ENCODE measurements around the gene CTCF. TPM values are rescaled to one million over a fixed set of nuclear protein-coding genes. Genes with fewer than 3 reads are reported as not detected.

Gene CTCF
- total RNA-seq, 3 donors from 2014 or later (not counting 1 experiment from before 2014, with no cell fraction given): 61.4 to 76.7 (median 63.6) TPM

DNA sequence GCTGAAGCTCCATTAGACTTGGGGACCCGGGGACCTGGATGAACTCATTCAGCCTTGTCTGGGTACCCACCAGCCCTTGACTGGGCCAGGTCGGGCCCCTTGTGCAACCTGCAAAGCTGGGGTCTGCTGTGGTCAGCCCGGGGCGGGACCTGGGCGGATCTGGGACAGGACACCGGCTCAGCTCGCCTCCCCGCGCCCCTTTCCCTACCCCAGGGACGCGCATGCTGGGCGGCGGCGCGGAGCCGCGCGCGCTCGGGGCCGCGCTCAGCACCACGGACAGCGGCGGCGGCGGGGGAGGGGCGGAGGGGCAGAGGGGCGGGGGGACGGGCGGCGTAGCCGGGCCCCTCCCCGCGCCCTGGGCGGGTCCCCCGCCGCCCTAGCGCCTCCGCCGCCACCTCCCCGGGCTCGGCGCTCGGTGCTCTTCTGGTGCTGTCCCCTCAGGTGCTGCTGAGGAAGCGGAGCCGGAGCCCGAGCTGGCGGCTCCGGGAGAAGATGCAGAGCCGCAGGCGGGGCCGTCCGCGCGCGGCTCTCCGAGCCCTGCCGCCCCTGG lies 90.3 kb downstream of the CTCF start:
- H3K27me3 Mint-ChIP-seq (ENCODE audit: low read depth in 2 of 2): no peaks in the 10 kb centered on the region
- Histone ChIP-seq H3K4me1 (ENCODE audit: control insufficient read depth, insufficient read depth, low read length) (no peaks in the 10 kb centered on the region), H3K4me3 (ENCODE audit: low read length) (no peak overlapping the region), H3K27ac (ENCODE audit: low read length) (no peak overlapping the region), H3K27me3 (ENCODE audit: control insufficient read depth, insufficient read depth, low read length) (no peaks in the 10 kb centered on the region), H3K9me3 (ENCODE audit: control insufficient read depth, insufficient read depth, low read length) (no peaks in the 10 kb centered on the region), H3K36me3 (ENCODE audit: control insufficient read depth, insufficient read depth, low read length) (peaks cover 55% of the 10 kb centered on the region)
- ATAC-seq (peak in 2 of 3 donors; percentile 23 to 24), DNase-seq (no peak)
- H3K27ac Mint-ChIP-seq: no peak overlapping the region
- no peaks in the 10 kb centered on the region for H3K9me3 Mint-ChIP-seq
- intact Hi-C loops (cut with micrococcal nuclease): no loop called here
- peaks cover 0 to 8% of the 10 kb centered on the region in 2 donors for H3K4me1 Mint-ChIP-seq
- WGBS (ENCODE audit: insufficient coverage): 87% methylated on average over 59 of the region's 59 CpGs
- TF ChIP-seq, protein P1, sequence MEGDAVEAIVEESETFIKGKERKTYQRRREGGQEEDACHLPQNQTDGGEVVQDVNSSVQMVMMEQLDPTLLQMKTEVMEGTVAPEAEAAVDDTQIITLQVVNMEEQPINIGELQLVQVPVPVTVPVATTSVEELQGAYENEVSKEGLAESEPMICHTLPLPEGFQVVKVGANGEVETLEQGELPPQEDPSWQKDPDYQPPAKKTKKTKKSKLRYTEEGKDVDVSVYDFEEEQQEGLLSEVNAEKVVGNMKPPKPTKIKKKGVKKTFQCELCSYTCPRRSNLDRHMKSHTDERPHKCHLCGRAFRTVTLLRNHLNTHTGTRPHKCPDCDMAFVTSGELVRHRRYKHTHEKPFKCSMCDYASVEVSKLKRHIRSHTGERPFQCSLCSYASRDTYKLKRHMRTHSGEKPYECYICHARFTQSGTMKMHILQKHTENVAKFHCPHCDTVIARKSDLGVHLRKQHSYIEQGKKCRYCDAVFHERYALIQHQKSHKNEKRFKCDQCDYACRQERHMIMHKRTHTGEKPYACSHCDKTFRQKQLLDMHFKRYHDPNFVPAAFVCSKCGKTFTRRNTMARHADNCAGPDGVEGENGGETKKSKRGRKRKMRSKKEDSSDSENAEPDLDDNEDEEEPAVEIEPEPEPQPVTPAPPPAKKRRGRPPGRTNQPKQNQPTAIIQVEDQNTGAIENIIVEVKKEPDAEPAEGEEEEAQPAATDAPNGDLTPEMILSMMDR (IDR thresholded peaks at IDR 0.05): no peak
- H3K36me3 Mint-ChIP-seq: no peaks in the 10 kb centered on the region
- H3K4me3 Mint-ChIP-seq: no peak overlapping the region

DNA sequence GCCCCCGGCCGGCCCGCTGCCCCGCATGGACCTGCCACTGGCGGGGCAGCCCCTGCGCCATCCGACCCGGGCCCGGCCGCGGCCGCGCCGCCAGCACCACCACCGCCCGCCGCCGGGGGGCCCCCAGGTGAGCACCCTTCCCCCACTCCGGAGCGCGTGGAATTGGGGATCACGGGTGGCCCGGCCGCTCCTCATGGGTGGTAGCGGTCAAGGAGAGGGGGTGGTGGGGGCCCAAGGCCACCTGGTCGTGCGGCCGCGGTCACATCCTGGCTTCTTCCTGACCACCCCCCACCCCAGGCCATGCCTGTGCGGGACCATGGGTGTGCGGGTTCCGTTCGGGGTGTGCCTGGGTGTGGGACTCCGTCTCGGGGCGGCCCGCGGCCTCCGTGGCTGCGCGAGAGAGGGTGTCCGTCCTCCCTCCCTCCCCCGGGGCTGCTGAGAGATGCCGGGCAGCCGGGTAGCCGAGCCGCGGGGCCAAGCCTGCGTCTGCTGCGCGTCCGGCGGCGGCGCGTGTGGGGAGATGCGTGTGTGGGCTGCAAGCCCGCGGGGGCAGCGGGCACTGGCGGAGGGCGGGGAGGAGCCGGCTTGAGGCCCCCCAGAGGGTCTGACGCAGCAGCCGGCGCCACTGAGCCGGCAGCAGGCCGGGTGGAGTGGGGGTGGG lies 90.9 kb downstream of the CTCF start:
- Histone ChIP-seq H3K36me3 (ENCODE audit: control insufficient read depth, insufficient read depth, low read length) (peaks cover 57% of the 10 kb centered on the region), H3K27ac (ENCODE audit: low read length) (no peak overlapping the region), H3K27me3 (ENCODE audit: control insufficient read depth, insufficient read depth, low read length) (no peaks in the 10 kb centered on the region), H3K4me1 (ENCODE audit: control insufficient read depth, insufficient read depth, low read length) (peaks cover under 1% of the 10 kb centered on the region), H3K9me3 (ENCODE audit: control insufficient read depth, insufficient read depth, low read length) (no peaks in the 10 kb centered on the region), H3K4me3 (ENCODE audit: low read length) (no peak overlapping the region)
- WGBS (ENCODE audit: insufficient coverage): 89% methylated on average over 68 of the region's 68 CpGs
- Mint-ChIP-seq H3K4me1 (peaks cover 0 to 12% of the 10 kb centered on the region in 2 donors), H3K9me3 (no peaks in the 10 kb centered on the region), H3K27ac (no peak overlapping the region), H3K4me3 (no peak overlapping the region), H3K36me3 (no peaks in the 10 kb centered on the region), H3K27me3 (ENCODE audit: low read depth in 2 of 2) (no peaks in the 10 kb centered on the region)
- DNase-seq: no peak
- intact Hi-C loops (cut with micrococcal nuclease): no loop called here
- TF ChIP-seq, protein P1 (IDR thresholded peaks at IDR 0.05): no peak
- peak in 1 of 3 donors; percentile 6 for ATAC-seq

DNA sequence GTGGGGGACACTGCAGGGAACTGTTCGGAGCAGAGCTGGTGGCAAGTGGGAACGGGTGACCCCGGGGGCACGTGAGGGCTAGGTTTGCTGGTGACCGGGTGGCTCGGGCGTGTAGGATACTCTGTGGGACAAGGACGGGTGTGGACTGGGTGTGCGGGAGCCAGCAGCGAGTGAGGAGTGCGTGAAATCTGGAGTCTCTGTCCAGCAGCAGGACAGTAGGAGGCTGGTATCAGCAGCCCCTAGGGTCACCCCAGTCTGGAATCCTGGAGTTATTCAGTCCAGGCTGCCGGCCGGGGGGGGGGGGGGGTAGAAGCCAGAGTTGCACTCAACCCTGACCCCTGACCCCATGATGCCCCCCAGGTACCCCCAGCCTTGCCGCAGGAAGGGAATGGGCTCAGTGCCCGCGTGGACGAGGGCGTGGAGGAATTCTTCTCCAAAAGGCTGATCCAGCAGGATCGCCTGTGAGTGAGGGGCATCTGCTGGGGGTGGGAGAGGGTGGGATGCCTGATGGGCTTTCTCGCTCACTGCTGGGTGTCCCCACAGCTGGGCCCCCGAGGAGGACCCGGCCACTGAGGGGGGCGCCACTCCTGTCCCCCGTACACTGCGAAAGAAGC lies 91.6 kb downstream of the CTCF start:
- Mint-ChIP-seq H3K36me3 (no peaks in the 10 kb centered on the region), H3K27me3 (ENCODE audit: low read depth in 2 of 2) (no peaks in the 10 kb centered on the region), H3K27ac (no peak overlapping the region), H3K9me3 (no peaks in the 10 kb centered on the region), H3K4me3 (no peak overlapping the region), H3K4me1 (peaks cover 0 to 16% of the 10 kb centered on the region in 2 donors)
- ATAC-seq (no peak), DNase-seq (no peak)
- Histone ChIP-seq H3K27ac (ENCODE audit: low read length) (no peak overlapping the region), H3K4me1 (ENCODE audit: control insufficient read depth, insufficient read depth, low read length) (peaks cover 6% of the 10 kb centered on the region), H3K36me3 (ENCODE audit: control insufficient read depth, insufficient read depth, low read length) (peaks cover 56% of the 10 kb centered on the region), H3K4me3 (ENCODE audit: low read length) (no peak overlapping the region), H3K27me3 (ENCODE audit: control insufficient read depth, insufficient read depth, low read length) (no peaks in the 10 kb centered on the region), H3K9me3 (ENCODE audit: control insufficient read depth, insufficient read depth, low read length) (no peaks in the 10 kb centered on the region)
- WGBS (ENCODE audit: insufficient coverage): 96% methylated on average over 25 of the region's 25 CpGs
- intact Hi-C loops (cut with micrococcal nuclease): no loop called here
- TF ChIP-seq, protein P1 (IDR thresholded peaks at IDR 0.05): no peak
